ENCODE results near the gene CYB5R2. TPM values are rescaled to one million over a fixed set of nuclear protein-coding genes. Genes with fewer than 3 reads are reported as not detected.
"Not testable (repeated sequence)": the region's sequence is repeated elsewhere in the genome, so short reads cannot be mapped to it uniquely, and the experiment has no call there.

Gene CYB5R2
- polyA plus RNA-seq, 12 donors: 8.1 to 43.4 (median 12.3) TPM; not detected in 1

DNA sequence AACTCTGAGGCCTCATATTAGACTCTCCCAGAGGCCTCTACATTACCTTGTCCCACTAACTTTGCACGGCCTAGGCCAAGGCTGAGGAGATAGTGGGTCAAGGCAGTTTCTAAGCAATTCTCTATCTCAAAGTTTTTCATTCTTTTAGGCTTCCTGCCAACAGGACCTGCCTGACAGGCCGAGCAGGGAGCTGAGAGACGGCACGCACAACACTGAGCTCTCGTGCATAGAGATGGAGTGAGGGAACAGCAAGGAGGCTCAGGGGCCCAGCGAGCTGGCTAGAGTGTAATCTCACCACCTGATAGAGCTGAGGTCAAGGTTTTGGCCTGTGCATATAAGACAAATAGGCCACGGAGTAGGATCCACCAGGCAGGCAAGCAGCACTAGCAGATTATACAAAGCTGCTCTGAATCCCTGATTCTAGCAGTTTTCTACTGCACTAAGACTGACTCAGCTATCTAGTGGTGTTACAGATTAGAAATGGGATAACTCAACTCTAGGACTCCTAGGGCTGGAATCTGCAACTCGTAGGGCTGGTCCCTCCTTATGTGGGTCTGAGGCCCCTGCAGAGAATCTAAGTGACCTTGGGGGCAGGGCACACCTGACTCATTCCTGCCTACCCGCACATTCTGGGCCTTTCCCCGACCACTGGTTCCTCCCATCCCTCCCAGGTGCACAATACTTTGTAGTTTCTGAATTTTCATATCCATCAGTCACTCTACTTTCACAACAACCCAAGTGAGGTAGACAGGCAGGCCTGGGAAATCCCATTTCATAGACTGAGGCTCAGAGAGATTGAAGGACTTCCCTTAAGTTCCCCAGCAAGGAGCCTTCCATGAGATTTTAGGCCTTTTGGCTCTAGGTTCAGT, 1.7 kb downstream of the CYB5R2 start:
- DNase-seq: no peak

GRCh38 chr11:7670641-7671040, 2.7 kb downstream of the CYB5R2 start:
- no peak for DNase-seq

- no peak for DNase-seq
These were observed 4.4 kb downstream of the CYB5R2 start for GRCh38 chr11:7668911-7669310.

DNA sequence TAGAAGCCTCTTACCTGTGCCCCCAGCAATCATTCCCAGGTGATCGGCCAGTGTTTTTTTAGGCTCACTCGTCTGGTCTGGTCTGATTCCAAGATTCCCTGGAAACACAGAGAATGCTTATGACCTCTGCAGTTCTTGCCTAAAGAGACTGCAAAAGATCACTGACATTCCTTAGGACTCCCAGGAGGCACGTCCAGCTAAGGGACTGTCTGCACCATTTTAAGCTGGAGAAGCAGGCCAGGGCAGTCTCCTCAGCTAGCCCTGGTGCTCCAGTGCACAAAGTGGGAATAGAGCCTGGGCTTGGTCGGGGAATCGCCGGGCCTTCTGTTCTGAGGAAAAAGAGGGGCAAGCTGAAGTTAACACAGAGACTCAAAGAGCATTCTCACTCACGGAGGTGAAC, 4.8 kb downstream of the CYB5R2 start:
- no peak for DNase-seq

DNA sequence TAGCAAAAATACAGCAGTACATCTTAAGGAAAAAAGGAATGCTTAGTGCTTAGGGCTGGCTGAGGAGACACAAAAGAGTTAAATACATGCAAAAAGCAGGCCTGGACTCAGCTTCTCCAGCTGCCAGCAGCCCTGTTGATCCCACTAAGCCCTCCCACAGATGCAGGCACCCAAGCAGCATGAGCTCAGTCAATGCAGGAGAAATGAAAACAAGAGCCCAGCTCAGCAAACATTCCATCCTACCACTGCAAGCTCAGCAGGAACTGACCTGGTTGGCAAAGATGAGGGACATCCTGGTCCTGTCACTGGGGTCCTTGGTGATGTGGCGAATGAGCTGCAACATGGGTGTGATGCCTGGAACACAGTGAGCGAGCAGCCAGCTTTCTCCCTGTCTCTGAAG, 5.8 kb downstream of the CYB5R2 start:
- DNase-seq: no peak

DNA sequence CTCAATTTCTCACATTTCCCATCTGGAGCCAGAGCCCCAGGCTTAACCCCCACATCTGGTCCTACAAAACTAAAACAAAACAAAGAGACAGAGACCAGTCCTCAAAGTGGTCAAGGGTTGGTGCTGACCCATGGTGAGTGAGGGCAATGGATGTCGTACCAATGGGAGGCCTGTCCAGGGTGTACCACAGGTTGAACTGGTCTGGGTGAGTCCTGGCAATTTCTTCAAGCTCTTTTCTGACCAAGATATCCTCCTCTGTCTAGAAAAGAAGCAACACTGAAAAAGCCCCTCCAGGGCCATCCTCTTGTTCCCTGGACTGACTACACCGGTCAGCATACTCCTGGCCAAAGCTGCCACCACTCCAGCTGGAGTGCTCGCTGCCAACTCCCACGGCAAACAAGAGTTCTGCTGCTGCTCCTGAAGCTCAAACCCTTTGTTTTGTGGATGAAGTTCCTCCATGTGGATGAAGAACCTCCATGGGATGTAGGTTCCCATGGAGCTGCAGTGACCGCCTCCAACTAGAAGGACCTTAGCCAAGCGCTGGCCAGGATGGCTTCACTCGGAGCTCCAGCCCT, 6.9 kb downstream of the CYB5R2 start:
- no peak for DNase-seq

GRCh38 chr11:7665473-7666291, 7.6 kb downstream of the CYB5R2 start:
- peak; percentile 60 for DNase-seq

DNA sequence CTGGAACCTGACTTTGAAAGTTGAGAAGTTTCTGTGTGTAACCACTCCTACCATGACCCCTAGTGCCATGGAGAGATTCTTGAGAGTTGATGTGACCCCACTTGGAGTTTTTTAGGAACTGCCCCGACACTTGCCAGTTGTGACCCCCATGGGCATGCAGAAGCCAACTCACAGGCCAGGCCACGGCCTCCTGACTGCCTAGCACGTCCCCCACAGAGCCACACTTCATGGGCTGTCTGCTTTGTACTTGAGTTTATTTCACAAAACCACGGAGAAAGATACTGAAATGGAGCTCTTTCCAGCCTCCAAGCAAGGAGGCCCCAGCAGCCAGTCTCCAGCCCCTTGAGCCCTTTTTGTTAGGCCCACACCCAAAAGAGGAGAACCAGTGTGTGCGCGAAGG, 8.4 kb downstream of the CYB5R2 start:
- DNase-seq: no peak

- not testable (repeated sequence) for DNase-seq
These were observed 9.8 kb downstream of the CYB5R2 start for GRCh38 chr11:7663531-7663930.

DNA sequence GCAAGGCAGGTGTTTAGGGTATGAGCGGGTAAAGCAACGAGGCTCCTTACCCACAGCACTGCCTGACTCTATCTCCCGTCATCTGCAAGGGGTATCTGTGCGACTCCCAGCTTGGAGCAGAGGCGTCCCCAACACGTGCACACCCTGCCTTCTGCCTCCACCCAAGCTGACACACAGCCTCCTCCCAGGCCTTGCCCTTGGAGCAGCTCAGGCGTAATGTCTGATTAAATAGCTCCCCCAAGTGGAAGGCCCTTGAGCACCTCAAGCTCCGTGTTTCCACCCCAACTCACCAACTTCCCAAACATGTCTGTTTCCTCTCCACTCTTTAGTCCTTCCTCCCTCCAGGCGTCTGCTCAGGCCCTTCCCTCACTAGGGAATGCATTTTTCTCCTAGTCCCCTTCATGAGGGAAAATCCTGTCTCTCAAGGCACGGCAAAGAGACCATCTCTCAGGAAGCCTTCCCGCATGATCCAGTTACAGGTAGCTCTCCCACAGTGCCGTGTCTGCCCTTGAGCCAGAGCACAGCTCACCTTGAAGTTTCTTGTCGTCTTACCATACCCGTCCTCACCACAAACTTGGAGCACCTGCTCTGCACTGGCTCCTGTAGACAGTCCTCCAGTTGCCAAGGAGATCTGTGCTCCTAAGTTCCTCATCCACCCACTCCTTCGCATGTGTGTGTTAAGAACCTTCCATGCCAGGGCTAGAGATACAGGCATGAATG, 15.8 kb downstream of the CYB5R2 start:
- DNase-seq: peak; percentile 66

DNA sequence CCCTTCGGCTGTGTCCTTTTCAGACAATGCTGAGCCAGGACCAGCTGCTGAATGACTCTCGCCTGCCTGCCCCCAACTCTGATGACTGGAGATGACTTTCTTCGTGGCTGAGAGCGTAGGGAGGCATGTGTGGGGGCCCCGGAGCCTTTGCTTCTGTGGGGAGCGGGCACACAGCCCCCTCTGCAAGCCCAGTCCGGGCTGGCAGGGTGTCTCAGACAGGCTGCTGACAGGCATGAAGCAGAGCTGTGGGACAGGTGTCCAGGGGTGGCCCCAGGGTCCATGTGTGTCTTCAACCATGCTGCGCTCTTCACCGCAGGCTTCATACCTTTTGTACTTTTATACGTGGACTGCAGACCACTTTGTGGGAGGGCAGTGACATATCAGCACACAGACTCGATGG, 16.6 kb downstream of the CYB5R2 start:
- no peak for DNase-seq

- no peak for DNase-seq
These were observed 17.8 kb downstream of the CYB5R2 start for GRCh38 chr11:7655253-7656217.

GRCh38 chr11:7654195-7654705, 19.1 kb downstream of the CYB5R2 start:
- no peak for DNase-seq

GRCh38 chr11:7651700-7652099, 21.6 kb downstream of the CYB5R2 start:
- no peak for DNase-seq

- DNase-seq: no peak
These were observed 22.2 kb downstream of the CYB5R2 start for GRCh38 chr11:7651140-7651551.

DNA sequence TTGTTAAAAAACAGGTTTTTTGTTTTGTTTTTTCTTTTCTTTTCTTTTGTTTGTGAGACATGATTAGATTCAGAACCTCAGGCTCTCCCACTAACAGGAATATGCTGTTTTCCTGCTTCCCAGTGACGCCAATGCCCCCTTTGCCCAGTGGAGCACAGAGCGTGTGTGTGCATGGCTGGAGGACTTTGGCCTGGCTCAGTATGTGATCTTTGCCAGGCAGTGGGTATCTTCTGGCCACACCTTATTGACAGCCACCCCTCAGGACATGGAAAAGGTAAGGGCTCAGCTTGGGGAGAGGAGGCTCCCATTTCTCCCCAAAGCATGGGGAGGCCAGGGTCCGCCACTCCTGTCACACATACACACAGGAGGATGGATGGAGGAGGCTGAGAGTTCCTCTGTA, 25.0 kb downstream of the CYB5R2 start:
- no peak for DNase-seq

- DNase-seq: no peak
These were observed 26.4 kb downstream of the CYB5R2 start for GRCh38 chr11:7646866-7647265.

DNA sequence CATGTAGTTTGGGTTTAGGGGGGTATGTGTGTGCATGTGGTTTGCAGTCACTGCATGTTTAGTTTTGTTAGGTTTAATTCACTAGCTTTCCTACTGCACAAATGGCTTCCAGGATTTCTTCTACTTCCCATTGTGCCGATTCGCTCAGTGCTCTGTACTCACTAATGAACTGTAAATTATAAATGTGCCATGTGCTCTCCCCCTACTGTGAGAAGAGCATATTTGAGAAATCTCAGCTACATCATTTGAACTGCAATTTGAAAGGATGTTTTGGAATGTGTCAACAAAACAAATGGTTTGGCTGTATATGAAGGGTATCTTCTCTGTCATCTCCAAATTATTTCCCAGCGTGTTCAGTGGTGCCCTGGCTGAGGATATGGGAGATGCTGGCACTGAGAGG, 28.1 kb downstream of the CYB5R2 start:
- DNase-seq: no peak

GRCh38 chr11:7643314-7643713, 30.0 kb downstream of the CYB5R2 start:
- DNase-seq: no peak

- no peak for DNase-seq
These were observed 30.6 kb downstream of the CYB5R2 start for GRCh38 chr11:7642747-7643146.

GRCh38 chr11:7640816-7641215, 32.5 kb downstream of the CYB5R2 start:
- DNase-seq: no peak
